GM10847 (cell line): ENCODE measurements around the gene LCN9.

ENCODE experiments used
- POLR2A ChIP-seq: IDR thresholded peaks from 2 replicates; pipeline ENCODE4 v1.6.1; 2011; ENCODE audit not compliant: insufficient read length; ENCODE audit errors: extremely low read depth

The LCN9 gene

GRCh38 chr9:135664801-135665794 is 2.0 kb downstream of the LCN9 start:
- TF ChIP-seq POLR2A: no peak

- no peak for TF ChIP-seq POLR2A
These were observed 2.7 kb downstream of the LCN9 start for GRCh38 chr9:135665795-135666189.

- TF ChIP-seq POLR2A: no peak
These were observed 3.7 kb downstream of the LCN9 start for GRCh38 chr9:135666534-135667462.

GRCh38 chr9:135667463-135668001 is 4.4 kb downstream of the LCN9 start:
- TF ChIP-seq POLR2A: no peak

- no peak for TF ChIP-seq POLR2A
These were observed 6.6 kb downstream of the LCN9 start for GRCh38 chr9:135669616-135670285.

- TF ChIP-seq POLR2A: no peak
These were observed 7.8 kb downstream of the LCN9 start for GRCh38 chr9:135670721-135671590.

GRCh38 chr9:135671591-135672041 is 8.5 kb downstream of the LCN9 start:
- no peak for TF ChIP-seq POLR2A

GRCh38 chr9:135673941-135674340 is 10.8 kb downstream of the LCN9 start:
- TF ChIP-seq POLR2A: no peak

GRCh38 chr9:135674977-135675376 is 11.9 kb downstream of the LCN9 start:
- TF ChIP-seq POLR2A: no peak

- TF ChIP-seq POLR2A: no peak
These were observed 13.8 kb downstream of the LCN9 start for GRCh38 chr9:135676891-135677290.

GRCh38 chr9:135677641-135678168 is 14.6 kb downstream of the LCN9 start:
- no peak for TF ChIP-seq POLR2A

- TF ChIP-seq POLR2A: no peak
These were observed 15.3 kb downstream of the LCN9 start for GRCh38 chr9:135678236-135679017.

GRCh38 chr9:135680056-135680455 is 16.9 kb downstream of the LCN9 start:
- TF ChIP-seq POLR2A: no peak
